Measurements from ENCODE around the gene PWWP2B. TPM values are rescaled to one million over a fixed set of nuclear protein-coding genes. Genes with fewer than 3 reads are reported as not detected.
A peak's percentile ranks its signal among the peaks of the same experiment; 100 is the strongest.

PWWP2B gene
- total and polyA plus RNA-seq, 2 of the 13 experiments (the other 11 are each of a cell fraction or from before 2014, with no cell fraction given): 2.3 to 4.7 TPM

GRCh38 chr10:132408367-132408781, 11.4 kb downstream of the PWWP2B start (continued):
- TF ChIP-seq ZNF263 (CRISPR knock-in tag; IDR thresholded peaks at IDR 0.05) (peak; percentile 33), DNMT1 (CRISPR knock-in tag; IDR thresholded peaks at IDR 0.05) (no peak), SMAD9 (CRISPR knock-in tag; IDR thresholded peaks at IDR 0.05) (no peak), RBFOX2 (IDR thresholded peaks at IDR 0.05; ENCODE audit: low read depth, low read length) (0 out of 2 replicates have a peak, but pooled peaks have one; percentile 20), ESRRA (CRISPR knock-in tag; IDR thresholded peaks at IDR 0.05; ENCODE audit: low read depth) (no peak)

- Histone ChIP-seq H3K9me3 (ENCODE audit: low read length) (no peaks in the 10 kb centered on the region), H3K4me3 (replicated peaks in 1 of 3; ENCODE audit: insufficient read depth in 1 of 3, low read depth in 2 of 3, low read length in 3 of 3) (no peak overlapping the region), H3K36me3 (replicated peaks in 1 of 2; ENCODE audit: control insufficient read depth in 1 of 2, insufficient read depth in 2 of 2, low read length in 2 of 2) (no peaks in the 10 kb centered on the region), H3K27ac (ENCODE audit: extremely low read length, insufficient read depth, low read length) (no peak overlapping the region), H4K20me1 (ENCODE audit: insufficient read depth, low read length) (no peaks in the 10 kb centered on the region), H3K4me2 (ENCODE audit: low read depth, low read length) (0 out of 2 replicates have a peak overlapping the region, but pooled peaks have one; percentile 3), H3K4me1 (ENCODE audit: insufficient read depth, low read length) (peaks cover 41% of the 10 kb centered on the region), H3K27me3 (ENCODE audit: control insufficient read depth in 1 of 2, insufficient read depth in 2 of 2, low read length in 2 of 2) (no peaks in the 10 kb centered on the region; a peak in 1 of 5 replicates), H3K9ac (ENCODE audit: insufficient read depth, low read depth, low read length) (no peak overlapping the region), H2AFZ (ENCODE audit: low read length) (no peak overlapping the region), H3K79me2 (ENCODE audit: insufficient read depth, low read length) (no peaks in the 10 kb centered on the region)
- ATAC-seq: peak; percentile 6; the same call in 2 of the 3 replicates
- intact Hi-C loops (cut with micrococcal nuclease; ENCODE audit: unreplicated experiment): no loop called here
- no TSS peak for BruUV-seq (replicated peaks)
- in situ Hi-C loops (cut with HindIII; ENCODE audit: extremely low pct_ligation_motif_present, low pct_unique_long_range_greater_than_20kb): no loop called here
- no CpG with 5 or more reads among the region's 27 CpGs for WGBS (ENCODE audit: low lambda C conversion rate)
- ChIA-PET CTCF (ENCODE audit: low intra/inter-chr PET ratio, low total read pairs) (no interaction called here), POLR2A (interaction anchor here (1.1 kb wide), 1 partner anchor 10 kb away, joined by 3 read pairs; no protein-coding TSS in a partner anchor)
- no peak for DNase-seq (ENCODE audit: low spot score)
- no peak for FAIRE-seq
- TF ChIP-seq ATF4 (CRISPR knock-in tag; IDR thresholded peaks at IDR 0.05) (no peak), SCMH1 (CRISPR knock-in tag; IDR thresholded peaks at IDR 0.05; ENCODE audit: borderline replicate concordance) (no peak), ZBTB37 (CRISPR knock-in tag; IDR thresholded peaks at IDR 0.05) (no peak), SP2 (CRISPR knock-in tag; IDR thresholded peaks at IDR 0.05) (no peak), NFIC (IDR thresholded peaks at IDR 0.05; ENCODE audit: low read length) (no peak), HNRNPL (IDR thresholded peaks at IDR 0.05; ENCODE audit: low read depth, low read length) (peak; percentile 49; the same call in 1 of the 2 replicates), GPBP1L1 (CRISPR knock-in tag; IDR thresholded peaks at IDR 0.05) (no peak), CBFB (CRISPR knock-in tag; IDR thresholded peaks at IDR 0.05) (no peak), ZMYM4 (CRISPR knock-in tag; IDR thresholded peaks at IDR 0.05) (no peak), E2F2 (CRISPR knock-in tag; IDR thresholded peaks at IDR 0.05; ENCODE audit: borderline replicate concordance) (no peak), POLR2A (IDR thresholded peaks at IDR 0.05; ENCODE audit: insufficient read depth in 1 of 2, low read depth in 2 of 2, low read length in 2 of 2) (no peak), FOXK1 (CRISPR knock-in tag; IDR thresholded peaks at IDR 0.05; ENCODE audit: borderline replicate concordance, low read depth) (no peak), ZNF660 (CRISPR knock-in tag; IDR thresholded peaks at IDR 0.05; ENCODE audit: borderline replicate concordance, low read depth) (no peak)
These were observed 12.0 kb downstream of the PWWP2B start for GRCh38 chr10:132408823-132409666.
